GM18526 (cell line): ENCODE data around the gene SDC3.

Experiments
- POLR2A ChIP-seq: IDR thresholded peaks from 3 replicates; pipeline ENCODE4 v1.6.1; 2011; ENCODE audit not compliant: insufficient read length; ENCODE audit errors: extremely low read depth

The SDC3 gene

DNA sequence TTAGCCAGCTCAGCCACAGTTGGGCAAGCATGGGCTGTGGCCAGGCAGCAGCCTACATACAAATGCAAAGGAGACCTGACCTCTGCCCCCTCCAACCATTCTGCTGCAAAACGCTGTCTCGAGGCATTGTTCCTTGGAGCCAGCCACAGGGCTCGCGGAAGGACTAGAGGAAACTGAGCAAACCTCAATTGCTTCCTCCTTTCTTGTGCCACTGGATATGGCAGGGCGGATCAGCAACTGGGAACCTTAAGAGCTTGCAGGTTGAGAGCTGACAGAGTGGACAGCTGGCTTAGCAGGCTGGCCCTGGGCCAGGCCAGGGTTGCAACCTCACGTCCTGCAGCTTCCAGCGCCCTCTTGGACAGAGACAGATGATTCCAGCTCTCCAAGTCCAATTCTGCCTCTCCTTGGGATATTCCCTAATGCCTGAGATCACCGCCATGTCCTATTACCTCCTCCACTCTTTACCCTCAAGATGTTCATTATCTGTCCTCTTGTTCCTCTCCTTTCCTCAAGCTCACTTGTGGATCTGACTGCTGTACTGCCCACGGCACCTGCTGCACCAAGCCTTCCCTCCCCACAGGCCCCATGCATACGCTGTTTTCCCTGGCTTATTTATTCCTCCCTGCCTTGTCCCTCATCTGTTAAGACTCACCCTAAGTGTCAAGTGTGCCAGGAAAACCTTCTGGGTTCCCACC, 67.5 kb downstream of the SDC3 start:
- TF ChIP-seq POLR2A: no peak

DNA sequence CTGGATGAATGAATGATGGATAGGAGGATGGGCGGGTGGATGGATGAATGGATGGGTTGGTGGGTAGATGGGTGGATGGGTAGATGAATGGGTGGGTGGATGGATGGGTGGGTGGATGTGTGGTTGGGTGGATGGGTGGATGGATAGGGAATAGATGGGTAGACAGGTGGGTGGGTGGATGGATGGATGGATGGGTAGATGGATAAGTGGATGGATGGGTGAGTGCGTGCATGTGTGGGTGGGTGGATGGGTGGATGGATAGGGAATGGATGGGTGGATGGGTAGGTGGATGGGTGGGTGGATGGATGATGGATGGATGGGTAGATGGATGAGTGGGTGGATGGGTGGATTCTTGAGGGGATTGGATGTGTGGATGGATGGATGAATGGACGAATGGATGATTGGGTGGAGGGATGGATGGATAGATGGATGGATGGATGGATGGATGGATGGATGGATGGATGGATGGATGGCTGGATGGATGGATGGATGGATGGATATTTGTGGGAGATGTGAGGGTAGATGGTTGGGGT, 68.7 kb downstream of the SDC3 start:
- no peak for TF ChIP-seq POLR2A

DNA sequence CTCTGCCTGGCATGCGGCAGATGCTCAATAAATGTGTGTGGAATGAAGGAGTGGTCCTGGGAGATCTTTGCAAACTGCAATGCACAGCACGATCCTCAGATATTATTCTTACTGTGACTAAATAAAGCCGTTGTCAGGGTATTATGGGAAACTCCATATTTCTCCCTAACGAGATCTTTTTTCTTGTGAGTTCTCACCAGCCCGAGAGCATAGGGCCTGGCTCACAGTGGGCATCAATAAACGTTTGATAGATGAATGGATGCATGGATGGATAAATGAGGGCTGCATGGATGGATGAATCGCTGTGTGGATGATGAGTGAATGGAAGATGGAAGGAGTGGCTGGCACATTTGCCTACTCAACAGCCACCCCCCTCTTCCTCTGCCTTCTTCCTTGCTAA, 69.6 kb downstream of the SDC3 start:
- no peak for TF ChIP-seq POLR2A

DNA sequence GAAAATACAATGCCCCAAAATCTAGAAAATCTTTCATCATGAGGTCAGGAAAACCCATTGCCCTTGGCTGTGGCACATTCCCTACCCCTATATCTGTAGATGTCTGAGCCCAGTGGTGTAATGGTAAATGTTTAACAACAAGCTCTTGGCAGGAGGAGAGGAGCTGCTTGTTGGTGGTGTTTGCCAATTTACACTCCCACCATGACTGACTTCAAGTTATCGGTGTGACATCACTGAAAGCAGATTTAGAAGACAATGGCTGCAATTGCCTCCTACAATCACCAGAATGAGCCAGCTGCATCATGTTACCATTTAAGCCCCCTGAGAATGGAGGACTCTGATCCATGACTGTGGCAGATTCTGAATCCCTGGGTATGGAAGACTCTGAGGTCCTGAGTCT, 70.9 kb downstream of the SDC3 start:
- TF ChIP-seq POLR2A: no peak

DNA sequence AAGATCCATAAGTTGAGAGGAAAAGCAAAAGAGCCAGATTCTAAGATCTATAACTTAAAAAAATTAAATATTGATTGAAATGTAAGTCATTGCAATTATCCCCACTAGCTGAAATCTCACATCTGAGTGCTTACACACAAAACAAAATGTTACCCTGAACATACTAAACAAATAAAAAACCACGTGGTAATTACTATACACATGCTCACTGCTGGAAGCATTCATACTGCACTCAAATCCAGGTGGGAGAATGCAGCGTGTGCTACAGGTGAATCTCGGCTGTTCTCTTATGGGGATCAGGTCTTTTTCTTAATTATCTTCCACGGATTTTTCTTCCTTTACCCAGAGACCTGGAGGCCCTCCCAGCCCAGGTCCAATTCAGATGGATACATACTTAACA, 74.3 kb downstream of the SDC3 start:
- no peak for TF ChIP-seq POLR2A

DNA sequence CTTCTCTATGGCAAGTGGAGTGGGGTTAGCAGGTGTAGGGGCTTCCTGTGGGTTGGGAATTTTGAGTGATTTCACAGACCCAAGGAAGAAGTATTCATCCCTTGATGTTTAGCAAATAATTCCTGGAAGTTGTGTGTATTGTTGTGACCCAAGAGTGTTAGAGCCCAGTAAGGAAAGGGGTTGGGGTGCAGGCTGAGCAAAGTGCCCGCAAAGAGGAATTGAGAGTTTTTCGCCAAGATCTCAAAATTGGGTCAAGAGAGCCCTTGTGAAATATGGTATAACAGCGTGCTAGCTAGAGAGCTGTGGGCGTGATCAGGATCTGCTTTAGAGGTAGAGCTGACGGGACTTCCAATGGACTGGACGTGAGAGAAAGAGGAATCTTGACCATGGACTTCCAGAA, 78.0 kb downstream of the SDC3 start:
- TF ChIP-seq POLR2A: no peak

DNA sequence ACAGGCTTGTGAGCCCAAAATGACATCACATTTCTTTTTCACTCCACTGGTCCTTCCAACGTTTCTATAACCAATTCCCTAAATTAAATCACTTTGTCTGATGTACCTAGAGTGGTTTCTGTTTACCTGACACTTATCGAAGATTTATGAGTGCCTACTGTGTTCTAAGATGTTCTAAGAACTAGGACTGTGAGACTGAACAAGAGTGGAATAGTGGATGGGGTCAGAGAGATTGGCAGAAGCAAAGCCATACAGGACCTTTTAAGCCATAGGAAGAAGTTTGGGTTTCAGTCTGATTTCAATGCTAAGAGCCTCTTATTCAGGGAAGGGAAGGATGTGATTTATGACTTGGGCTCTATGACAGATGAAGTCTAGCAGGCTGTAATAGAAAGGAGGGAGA, 78.7 kb downstream of the SDC3 start:
- TF ChIP-seq POLR2A: no peak

DNA sequence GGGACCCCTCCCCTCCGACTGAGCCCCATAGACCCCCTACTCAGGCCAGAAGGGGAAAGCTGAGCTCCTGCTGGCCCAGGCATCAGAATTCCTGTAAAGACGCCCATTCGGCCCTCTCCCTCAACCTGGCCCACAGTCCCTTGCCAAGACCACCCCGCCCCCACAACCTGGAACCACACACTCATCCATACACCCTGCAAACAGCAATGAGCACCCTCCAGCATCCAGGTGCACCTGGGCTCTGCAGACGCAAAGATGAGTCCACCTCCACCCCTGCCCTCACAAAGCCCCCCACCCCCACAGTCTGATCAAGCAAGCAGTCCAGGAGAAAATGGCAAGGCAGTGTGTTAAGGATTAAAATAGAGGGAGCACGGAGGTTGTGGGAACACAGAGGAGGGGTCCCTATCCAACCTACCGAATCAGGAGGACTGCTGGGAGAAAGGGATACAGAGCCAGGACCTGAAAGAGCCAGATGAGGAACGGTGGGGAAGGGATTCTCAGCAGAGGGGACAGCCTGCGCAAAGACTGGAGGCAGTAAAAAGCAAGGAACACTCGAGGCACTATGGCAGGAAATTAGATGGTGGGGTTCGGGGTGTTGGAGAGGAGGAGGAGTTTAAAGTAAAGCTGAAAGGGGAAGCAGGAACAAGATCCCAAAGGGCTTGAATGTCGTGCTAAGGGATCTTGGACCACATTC, 83.7 kb downstream of the SDC3 start:
- no peak for TF ChIP-seq POLR2A

DNA sequence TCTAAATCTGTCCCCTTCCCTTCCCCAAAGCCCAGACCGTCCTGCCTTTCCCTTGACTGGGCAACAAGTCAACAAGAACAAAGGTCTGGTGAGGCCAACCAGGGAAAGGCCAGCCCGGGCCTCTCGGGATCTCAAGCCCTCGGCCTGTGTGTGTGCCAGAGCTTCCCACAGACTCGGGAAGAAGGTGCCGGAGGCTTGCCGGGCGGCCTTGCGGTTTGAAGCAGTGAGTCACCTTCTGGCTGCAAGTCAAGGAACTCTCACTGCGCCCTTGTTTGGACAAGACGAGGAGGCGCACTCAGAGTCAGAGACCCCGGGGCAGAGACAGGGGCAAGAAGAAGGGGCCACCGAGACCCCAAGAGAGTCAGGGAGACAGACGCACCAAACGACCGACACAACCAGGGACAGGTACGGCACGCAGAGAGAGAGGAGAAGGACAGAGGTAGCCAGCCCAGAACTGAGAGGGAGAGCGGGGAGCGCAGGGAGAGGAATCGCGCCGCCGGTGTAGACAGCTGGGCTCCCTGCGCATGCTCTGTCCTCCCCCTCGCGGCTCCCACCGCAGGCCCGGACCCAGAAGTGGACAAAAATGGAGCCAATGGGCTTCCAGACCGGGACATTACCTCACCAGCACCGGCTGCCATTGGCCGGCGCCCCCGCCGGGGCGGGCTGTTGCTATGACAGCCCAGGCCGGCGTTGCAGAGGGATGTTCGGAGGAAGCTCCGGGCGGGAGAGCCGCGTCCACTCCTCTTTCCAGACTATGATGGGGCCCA, 84.4 kb downstream of the SDC3 start:
- no peak for TF ChIP-seq POLR2A

DNA sequence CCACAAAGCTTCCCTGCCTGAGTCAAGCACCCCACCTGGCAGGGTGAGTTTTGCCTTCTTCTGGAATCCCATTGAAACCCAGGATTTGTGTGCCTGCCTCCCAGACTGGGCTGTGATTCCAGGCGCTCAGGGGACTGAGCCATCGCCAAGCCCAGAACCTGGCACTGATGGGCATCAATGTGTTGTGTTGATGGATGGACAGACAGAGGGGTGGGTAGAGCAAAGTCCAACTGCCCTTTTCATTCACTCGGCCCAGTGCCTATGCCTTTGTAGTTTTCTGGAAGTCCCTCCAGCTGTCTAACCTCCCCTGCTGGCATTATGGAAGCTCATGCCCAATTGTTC, 85.0 kb downstream of the SDC3 start:
- TF ChIP-seq POLR2A: no peak

DNA sequence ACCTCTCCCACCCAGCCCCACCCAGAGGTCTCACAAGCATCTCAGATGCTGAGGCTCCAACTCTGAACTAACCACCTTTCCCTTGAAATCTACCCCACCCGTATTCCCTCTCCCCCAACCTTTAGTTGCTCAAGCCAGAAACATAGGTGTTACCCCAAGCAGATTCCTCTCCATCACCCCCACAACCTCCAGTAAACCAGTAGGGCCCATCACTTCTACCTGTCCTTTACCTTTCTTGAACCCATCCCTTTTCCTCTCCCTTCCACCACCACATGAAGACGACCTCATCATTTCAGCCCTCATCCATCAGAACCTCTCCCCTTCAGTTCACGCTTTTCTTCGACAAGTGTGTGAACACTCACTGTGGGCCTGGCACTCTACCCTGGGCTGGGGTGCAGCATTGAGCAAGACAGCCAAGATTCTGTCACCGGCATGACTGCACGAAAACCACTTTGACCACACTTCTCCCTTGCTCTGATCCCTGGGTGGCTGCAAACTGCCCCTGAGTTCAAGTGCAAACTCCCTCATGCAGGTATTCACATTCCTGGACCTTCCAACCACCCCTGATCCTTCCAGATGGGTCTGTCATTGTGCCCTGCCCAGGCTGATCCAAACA, 85.5 kb downstream of the SDC3 start:
- no peak for TF ChIP-seq POLR2A

DNA sequence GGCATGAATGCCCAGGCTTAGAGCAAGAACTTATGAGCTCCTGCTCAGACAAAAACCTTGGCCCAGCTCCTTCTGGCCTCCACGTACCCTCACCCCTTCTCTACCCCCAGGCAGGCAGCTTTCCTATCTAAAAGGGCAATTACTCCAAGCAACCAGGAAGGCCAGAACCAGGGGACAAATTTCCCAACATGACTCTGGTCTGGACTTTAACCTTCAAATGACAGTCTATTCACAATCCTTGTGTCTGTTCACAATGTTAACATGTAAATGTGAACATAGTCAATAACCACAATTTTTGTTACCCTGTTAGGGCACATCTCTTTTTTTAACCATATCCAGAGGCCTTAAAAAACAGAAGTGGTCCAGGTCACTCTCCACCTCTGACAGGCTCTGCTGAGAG, 86.6 kb downstream of the SDC3 start:
- no peak for TF ChIP-seq POLR2A

DNA sequence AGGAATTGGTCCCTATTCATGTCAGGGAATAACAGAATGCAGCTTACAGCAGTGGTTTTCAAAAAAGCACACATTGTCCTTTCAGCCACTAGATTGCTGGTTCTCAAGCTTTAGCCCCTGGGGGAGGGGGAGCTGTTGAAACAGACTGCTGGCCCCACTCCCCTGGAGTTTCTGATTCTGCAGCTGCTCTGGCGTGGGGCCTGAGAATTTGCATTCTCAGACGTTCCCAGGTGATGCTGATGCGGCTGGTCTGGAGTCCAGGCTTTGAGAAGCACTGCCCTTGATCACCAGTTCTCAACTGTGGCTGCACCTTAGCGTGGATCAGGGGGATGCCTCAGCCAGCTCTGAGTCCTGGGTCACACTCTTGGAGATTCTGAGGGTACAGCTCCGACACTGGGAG, 88.3 kb downstream of the SDC3 start:
- TF ChIP-seq POLR2A: no peak
